ENCODE measurements around the gene SLC25A30.
A peak's percentile ranks its signal among the peaks of the same experiment; 100 is the strongest.

SLC25A30 gene, protein sequence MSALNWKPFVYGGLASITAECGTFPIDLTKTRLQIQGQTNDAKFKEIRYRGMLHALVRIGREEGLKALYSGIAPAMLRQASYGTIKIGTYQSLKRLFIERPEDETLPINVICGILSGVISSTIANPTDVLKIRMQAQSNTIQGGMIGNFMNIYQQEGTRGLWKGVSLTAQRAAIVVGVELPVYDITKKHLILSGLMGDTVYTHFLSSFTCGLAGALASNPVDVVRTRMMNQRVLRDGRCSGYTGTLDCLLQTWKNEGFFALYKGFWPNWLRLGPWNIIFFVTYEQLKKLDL

DNA sequence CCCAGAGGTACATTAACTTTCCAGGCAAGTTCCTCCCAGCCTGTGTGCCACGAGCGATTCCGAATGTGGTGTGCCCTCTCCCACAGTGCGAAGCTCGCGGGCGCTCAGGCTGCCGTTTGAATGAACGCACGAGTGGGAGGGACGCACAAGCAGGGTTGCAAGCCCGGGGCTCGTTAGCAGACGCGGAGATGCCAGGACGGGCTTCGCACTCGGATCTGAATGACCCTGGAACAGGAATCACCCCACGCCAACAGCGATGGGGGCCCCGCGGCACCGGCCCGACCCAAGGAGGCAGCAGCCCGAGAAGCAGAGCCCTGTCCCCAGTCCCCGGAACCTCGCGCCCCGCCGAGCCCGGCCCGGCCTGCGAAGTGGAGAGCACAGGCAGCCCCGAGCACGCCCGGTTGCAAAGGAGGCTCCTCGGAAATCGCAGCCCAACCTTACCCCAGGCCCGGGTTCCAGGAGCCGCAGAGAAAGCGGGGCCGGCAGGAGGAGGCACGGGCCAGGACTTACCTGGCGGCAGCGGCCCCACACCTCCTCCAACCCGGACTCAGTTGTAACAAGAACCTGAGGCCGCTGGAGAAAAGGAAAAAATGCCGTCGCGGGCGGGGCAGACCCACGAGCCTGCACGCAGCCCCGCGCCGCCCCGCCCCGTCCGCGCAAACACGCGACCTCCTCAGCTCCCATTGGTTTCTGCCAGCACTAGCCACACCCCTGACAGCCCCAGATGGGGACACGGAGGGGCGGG is at the start of gene SLC25A30:
SLC25A30 (minus strand) TSS at position 584 of the 745 bp plus-strand sequence. CDS start 6,948 bp downstream, outside the sequence.
- DNase-seq: peak; percentile 95

DNA sequence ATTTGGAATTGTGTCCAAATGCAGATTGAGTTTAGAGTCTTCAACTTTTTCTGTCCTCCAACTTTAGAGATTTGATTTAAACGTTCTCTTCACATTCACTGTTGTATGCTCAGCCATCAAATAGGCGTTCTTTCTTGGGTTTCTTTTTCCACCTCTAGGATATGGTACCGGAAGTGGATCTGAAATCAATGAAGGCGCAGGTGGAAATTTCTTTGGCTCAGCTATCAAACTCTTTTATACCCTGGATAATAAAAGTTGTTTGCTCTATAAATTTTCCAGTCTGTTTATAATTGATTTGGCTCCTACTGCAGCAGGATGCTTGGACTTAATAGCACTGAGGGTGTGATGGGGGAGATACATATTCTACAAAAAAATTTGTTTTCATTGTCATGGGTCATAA is 48.2 kb upstream of the SLC25A30 start:
- no peak for DNase-seq

DNA sequence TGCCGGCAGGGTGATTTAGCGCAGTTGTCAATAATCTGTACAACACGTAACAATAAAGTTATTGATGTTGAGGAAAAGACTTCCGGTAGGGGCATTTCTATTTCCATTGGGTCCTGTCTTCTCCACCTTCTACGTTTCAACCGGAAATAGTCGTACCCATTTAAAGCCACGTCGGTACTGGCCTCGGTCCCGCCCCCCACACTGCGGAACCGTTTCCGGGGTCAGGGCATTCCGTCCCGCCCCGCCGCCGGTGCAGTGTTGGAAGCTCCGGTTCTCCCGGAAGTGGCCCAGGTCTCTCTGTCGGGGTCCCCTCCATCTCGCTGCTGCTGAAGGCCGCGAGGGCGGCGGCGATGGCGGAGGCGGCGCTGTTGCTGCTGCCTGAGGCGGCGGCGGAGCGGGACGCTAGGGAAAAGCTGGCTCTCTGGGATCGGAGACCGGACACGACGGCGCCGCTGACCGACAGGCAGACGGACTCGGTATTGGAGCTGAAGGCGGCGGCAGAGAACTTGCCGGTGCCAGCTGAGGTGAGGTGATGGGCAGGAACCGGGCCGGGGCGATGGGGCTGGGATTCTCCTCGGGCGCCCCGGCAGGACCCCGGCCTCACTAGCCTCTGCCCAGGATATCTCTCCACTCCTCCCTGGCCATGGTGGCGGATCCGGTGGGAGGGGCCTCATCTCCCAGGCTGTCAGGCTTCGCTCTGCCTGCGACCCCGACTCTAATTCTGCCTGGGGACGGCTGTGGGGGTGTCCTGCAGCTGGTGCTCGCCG is 46.7 kb upstream of the SLC25A30 start, which contains the start of gene COG3:
COG3 (plus strand) TSS at position 253 of the 767 bp plus-strand sequence; CDS start at position 351, 98 bp downstream.
- peak; percentile 97 for DNase-seq

DNA sequence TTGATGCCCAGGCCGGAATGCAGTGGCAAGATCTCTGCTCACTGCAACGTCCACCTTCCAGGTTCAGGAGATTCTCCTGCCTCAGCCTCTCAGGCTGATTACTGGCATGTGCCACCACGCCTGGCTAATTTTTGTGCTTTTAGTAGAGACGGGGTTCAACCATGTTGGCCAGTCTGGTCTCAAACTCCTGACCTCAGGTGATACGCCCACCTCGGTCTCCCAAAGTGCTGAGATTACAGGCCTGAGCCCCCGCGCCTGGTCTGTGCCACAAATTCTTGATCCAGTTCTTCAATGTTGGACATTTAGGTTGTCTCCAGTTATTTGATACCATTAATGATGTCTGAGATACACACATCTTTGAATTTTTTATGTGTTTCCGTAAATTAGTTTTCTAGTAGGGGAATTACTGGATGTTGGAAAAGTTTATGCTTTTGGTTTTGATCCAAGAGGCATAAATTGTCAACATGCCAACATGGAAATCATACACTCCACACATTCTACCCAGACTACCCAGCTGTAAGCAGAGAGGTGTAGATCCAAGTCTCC is 46.0 kb upstream of the SLC25A30 start:
- DNase-seq: no peak

DNA sequence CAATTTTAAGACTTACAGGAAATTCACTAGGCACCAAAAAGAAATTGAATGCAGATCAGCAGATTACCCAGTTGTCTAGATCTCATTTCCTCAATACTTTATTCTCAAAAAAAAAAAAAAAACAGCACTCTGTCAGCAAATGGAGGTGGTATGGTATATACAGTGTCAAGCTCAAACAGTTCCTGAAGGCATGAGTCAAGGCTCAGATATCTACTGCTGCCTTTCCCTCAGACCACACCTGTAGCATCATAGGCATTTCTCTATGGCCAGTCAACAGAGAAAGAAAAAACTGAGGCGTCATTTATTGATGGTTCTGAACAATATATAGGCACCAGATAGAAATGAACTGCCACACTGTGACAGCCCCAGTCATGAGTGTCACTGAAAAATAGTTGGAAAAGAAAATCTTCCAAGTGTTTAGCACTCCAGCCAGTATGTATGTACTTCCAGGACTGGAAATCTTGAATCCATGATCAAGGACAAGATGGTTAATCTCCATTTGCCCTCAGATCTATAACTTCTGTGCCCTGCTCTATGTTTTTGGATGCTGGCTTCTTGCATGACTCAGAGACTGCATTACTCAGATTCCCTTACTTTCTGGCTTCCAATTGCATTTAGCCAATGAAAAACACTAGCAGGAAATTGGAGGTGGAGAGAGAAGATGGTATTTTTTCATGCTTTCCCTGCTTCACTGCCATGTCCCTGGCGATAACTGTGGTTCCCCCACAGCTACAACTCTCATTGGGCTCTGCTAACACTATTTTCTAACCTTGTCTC is 38.2 kb upstream of the SLC25A30 start:
- DNase-seq: no peak

DNA sequence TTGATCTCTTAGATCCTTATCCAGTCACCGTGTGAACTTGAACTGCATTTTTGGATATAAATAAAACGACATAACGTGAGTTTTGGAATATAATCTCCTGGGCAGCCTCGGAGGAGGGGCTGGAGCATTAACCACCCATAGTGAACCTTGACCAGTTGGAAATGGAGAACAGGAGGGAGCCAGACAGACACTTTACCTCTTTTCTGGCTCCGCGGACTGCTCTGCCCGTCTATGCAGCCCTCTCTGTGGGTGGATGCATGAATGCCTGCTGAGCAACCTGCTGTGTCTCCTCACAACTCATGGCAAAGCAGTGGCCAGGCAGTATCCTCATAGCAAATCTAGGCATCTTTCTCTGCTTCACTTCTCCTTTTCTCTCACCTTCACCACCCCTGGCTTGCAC is 36.0 kb upstream of the SLC25A30 start:
- no peak for DNase-seq

DNA sequence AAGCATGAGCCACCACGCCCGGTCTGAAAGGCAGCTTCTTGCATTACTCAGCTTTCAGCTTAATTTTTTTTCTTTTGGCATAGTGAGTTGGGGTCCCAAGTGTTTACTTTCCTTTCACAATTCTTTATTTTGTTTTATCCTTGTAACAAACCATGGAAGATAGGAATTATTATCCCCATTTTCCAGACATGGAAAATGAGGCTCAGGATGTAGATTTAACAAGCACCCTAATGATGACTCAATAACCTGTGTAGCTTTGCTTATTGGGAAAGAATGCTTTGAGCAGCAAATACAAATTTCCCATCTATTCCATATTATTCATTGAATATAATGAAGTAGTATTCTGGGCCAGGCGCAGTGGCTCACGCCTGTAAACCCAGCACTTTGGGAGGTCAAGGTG is 33.1 kb upstream of the SLC25A30 start:
- DNase-seq: no peak

DNA sequence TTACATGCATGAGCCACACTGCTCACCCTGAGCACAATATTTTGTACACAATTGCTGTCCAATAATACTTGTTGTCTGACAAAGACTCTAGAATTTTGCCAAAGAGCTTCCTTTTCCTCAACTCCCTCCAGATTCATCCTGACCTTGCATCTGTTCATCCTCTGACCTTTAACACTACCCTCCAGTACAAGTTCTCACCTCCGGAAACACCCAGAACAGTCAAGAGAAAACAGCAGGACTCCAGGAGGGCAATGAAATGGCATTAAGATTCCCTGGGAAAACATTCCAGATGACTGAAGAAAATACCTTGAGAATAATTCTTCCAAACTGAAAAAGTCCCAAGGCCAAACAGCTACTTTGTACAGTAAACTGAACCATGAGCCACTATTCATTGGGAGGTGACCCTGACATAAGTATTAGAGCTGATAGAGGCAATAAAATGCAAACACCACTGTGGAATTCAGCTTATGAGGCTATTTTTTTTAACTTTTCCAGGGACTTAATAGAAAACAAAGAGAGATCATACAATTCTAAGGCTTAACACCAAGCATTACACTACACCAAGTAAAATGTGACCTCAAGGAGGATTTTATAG is 30.9 kb upstream of the SLC25A30 start:
- no peak for DNase-seq

DNA sequence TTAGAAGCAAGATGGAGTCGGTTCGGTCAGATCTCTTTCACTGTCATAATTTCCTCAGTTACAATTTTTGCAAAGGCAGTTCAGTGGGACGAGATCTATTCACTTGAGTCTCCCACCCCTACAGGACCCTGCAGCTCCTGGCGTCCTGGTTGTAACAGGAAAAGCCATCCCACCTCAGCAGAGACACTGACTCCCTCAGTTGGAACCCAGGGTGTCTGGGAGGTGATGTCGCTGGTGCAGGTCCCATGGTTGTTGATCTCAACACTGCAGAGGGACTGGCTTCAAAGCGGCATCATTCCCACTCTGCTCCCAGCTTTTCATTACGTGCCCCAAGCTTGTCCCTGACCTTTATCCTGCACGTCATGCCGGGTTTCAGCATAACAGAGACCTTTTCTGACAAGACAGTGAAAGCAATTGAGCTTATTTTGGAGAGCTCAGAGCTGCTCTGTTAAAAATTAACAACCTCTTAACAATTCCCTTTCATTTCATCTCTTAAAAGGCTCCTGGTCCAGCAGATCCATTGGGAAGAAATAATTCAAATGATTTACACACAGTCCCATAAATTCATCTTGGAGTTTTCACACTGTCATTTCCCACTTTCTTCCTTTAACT is 29.0 kb upstream of the SLC25A30 start:
- DNase-seq: no peak

DNA sequence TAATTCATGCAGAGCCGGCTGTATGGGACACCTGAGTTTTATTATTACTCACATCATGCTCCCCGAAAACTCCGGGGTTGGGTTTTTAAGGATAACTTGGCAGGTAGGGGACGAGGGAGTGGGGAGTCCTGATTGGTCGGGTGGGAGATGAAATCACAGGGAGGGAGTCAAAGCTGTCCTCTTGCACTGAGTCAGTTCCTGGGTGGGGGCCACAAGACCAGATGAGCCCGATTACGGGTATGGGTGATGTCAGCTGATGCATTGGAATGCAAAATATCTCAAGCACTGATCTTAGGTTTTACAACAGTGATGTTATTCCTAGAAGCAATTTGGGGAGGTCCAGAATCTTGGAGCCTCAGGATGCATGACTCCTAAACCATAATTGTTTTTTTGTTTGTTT is 28.0 kb upstream of the SLC25A30 start:
- no peak for DNase-seq

DNA sequence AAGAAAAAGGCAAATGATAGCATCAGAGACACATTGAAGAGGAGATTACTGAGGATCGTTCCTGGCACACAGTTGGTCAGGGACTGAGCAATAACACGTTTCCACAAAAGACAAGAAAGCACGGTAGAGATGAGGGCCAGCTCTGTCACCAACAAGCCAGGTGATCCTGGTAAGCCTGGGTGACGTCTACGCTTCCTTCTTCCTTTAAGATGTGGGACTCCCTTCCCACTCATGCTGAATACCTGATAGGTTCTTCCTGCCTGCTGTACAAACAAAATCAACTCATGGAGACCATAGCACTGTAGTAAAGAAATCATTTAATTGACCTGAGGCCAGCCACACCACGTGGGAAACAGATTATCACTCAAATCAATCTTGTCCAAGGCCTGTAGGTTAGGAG is 26.9 kb upstream of the SLC25A30 start:
- DNase-seq: no peak

DNA sequence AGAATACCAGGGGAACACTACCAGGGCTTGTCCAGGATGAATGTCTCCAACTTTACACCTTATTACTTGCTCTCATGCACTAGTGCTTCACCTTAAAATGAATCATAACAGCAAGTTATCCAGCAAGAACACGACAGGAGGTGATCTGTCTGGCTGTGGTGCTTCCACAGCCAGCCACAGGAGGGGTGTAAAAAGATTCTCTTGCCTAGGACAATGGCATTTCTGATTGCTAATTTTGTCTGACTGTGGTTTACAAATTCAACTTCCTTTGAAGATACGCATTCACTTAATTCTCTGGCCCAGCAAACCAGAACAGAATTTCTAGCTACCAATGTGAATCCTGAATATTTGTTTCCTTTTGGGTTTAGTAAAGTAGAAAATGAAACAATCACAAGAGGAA is 23.5 kb upstream of the SLC25A30 start:
- no peak for DNase-seq

DNA sequence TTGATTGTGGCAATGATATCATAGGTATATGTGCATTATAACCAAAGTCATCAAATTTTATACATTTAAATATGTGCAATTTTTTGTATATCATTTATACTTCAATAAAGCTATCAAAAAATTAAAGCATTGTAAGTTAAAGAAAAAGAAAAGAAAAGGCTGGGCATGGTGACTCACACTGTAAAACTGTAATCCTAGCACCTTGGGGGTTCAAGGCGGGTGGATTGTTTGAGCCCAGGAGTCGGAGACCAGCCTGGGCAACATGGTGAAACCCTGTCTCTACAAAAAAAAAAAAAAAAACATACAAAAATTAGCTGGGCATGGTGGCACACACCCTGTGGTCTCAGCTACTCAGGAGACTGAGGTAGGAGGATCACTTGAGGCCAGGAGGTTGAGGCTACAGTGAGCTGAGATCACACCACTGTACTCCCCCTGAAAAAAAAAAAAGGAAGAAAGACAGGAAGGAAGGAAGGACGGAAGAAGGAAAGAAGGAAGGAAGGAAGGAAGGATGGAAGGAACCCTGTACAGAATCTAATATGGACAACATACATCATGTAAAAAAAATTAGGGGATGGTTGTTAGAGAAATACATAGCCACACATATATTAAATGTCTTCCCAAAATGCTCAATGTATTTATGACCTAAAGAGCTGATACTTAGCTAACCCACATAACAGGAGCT is 21.7 kb upstream of the SLC25A30 start:
- DNase-seq: no peak

DNA sequence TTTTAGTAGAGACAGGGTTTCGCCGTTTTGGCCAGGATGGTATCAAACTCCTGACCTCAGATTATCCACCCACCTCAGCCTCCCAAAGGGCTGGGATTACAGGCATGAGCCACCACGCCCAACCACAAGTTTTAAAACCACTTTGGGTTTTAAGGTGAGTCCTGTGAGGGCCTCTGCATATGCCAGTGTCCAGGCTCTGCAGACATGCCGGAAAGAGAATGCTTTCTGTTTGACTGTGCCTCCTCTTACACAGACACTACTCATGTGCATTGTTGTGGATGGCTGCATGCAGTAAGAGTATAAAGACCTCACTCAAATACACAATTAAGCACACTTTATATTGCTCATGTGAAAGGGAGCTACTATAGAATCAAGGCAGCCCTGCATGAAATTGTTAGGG is 20.8 kb upstream of the SLC25A30 start:
- DNase-seq: no peak

DNA sequence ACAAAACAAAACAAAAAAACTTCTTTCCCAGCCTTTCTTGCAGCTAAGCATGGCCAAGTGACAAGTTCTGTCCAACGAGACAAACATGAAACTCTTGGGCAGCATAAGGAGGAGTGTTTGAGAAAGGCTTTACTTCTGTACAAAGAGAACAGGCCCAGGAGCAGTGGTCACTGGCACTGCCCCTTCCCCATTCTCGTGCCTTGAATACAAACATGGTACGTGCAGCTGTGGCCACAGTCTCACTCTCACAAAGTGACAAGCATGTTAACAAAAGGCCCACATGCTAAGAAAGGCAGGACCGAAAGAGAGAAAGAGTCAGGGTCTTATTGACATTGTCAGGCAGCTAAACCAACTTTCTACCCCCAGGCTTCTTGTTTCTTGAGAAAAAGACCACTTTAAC is 19.8 kb upstream of the SLC25A30 start:
- DNase-seq: no peak

DNA sequence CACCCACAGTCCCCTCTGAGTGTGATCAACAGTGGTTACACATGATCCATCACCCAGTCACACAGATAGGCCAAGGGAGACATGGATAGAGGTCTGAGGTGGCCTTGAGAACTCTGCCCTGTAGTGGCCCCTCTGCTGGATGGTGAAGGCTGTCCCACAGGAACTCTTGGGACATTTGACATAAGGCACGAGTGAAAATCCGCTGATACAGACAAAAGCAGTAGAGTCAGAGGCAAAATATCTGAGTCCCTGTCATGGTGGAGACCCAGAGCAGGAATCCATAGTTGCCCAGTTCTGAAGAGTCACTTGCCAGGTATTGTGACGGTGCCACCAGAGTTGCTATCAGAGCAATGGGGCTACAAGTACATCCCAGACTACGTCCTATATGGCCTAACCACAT is 18.8 kb upstream of the SLC25A30 start:
- no peak for DNase-seq

DNA sequence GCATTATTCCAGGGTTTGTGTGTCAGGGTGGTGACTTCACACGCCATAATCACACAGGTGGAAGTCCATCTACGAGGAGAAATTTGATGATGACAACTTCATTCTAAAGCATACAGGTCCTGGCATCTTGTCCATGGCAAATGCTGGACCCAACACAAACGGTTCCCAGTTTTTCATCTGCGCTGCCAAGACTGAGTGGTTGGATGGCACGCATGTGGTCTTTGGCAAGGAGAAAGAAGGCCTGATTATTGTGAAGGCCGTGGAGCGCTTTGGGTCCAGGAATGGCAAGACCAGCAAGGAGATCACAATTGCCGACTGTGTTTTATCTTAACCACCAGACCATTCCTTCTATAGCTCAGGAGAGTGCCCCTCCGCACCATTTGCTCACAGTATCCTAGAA is 18.2 kb upstream of the SLC25A30 start:
- no peak for DNase-seq

DNA sequence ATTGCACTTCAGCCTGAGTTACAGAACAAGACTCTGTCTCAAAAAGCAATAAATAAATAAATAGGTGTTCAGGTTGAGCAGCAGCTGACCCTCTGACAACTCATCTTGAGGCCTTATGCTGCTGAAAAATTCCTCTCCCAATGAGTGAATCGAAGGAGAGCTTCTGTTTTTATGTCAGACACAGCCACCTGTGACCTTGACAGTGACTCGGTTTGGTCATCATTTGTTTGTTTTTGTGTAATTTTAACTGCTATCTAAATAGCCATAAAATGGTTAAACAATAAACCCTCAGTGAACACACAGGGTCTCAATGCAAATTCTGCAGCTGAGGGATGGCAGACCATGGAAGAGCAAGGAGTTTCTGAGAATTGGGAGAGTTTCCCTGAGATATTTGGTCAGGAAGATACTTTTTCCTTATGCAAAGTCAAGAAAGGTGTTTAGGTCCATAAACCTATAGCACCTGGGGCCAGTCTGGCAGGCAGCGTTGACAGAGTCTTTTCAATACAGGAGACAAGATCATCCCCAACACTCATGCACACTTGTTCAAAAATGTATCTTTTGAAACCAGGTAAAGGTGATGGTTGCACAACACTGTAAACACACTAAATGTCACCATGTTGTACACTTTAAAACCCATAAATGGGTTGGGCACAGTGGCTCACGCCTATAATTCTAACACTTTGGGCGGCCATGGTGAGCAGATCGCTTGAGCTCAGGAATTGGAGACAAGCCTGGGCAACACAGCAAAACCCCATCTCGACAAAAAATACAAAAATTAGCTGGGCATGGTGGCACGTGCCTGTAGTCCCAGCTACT is 16.6 kb upstream of the SLC25A30 start:
- no peak for DNase-seq

DNA sequence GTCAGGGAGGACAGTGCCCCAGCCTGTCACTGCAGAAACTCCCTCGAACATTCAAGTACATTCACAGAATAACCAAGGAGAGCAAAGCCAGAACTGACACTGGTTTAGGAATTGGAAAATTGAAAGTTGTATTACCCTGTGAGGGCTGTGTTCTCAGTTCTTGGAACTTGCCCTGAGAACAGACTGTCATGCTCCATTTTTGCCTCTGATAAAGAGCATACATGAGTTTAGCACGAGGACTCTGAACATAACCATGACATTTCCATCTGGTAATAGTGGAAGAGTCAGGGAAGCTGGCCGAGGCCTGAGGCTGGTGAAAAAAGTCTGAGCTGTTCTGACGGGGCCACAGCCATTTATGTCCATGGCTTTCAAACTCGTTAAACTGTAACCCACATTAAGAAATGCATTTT is 15.2 kb upstream of the SLC25A30 start:
- DNase-seq: no peak

DNA sequence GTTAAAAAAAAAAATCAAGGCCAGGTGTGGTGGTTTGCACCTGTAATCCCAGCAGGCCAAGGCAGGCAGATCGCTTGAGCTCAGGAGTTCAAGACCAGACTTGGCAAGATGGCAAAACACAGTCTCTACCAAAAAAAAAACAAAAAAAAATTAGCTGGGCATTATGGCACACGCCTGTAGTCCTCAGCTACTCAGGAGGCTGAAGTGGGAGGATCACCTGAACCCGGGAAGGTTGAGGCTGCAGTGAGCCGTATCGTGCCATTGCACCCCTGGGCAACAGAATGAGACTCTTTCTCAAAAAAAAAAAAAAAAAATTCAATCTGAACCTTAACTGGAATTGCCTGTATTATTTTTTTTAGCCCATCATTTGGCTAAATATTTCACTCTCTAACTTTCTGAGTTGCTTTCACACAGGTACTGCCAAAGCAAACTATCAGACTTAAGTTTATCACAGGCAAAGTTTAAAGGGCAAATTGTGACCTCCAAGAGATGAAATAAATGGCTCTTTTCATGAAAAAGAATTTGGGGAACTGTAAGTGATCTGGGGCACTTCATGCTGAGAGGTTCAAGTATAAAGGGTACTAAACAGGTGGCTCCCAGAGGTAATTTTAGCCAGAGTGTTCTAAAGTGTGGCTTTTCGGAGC is 14.7 kb upstream of the SLC25A30 start:
- no peak for DNase-seq
